Measurements from ENCODE around the gene MAP2K3.

Gene MAP2K3

DNA sequence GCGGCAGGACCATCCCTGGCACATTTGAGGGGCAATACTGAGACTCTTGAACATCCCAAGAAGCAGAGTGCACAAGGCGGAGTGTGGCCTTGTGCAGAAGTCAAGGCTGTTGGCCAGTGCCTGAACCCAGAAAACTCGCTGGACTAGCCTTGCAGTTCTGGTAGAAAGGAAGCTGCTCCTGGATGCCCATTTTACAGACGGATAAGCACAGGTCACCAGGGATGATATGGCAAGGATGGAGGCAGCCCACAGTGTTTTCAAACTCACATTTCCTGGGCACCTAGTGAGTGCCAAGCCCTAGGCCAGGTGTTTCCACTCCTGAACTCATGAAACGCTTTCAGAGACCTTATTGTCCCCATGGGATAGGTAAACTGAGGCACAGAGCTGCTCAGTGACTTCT lies 1.7 kb upstream of the MAP2K3 start:
- DNase-seq (ENCODE audit: low read depth in 2 of 2) = no peak

DNA sequence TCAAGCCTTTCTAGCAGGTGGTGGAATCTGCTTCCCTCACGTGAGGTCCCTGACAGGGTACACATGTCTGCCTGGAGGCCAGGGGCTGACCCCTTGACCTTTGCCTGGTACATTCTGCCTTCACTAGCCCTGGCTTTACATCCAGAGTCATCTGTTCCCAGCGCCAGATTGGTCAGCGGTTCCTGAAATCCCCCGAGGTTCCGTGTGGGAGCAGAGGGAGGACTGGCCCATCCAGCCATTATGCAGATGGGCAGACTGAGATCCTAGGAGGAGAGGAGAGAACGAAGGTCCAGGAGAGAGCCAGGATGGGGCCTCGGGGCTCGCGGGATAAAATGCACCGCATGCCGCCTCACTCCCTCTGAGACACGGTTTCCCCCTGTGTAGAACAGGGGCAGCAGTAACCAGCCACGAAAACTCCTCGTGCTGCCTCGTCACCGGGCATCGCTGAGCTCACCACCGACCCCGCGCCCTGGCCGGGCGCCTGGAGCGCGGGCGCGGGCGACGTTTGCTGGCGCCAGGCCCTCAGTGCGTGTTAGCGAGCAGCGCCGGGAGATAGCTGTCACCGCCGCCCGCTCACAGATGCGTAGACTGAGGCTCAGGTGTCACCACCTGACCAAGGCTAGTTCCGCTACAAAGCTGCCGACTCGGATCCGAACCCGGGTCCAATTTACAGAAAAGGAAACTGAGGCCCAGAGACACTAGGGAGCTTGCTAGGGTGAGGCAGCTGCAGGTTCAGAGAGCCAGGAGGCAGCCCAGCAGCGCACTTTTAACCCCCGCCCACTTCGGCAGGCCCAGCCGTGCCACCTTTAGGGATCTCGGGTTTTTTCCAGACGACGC lies 811 bp upstream of the MAP2K3 start:
- DNase-seq (ENCODE audit: low read depth in 2 of 2) = no peak

DNA sequence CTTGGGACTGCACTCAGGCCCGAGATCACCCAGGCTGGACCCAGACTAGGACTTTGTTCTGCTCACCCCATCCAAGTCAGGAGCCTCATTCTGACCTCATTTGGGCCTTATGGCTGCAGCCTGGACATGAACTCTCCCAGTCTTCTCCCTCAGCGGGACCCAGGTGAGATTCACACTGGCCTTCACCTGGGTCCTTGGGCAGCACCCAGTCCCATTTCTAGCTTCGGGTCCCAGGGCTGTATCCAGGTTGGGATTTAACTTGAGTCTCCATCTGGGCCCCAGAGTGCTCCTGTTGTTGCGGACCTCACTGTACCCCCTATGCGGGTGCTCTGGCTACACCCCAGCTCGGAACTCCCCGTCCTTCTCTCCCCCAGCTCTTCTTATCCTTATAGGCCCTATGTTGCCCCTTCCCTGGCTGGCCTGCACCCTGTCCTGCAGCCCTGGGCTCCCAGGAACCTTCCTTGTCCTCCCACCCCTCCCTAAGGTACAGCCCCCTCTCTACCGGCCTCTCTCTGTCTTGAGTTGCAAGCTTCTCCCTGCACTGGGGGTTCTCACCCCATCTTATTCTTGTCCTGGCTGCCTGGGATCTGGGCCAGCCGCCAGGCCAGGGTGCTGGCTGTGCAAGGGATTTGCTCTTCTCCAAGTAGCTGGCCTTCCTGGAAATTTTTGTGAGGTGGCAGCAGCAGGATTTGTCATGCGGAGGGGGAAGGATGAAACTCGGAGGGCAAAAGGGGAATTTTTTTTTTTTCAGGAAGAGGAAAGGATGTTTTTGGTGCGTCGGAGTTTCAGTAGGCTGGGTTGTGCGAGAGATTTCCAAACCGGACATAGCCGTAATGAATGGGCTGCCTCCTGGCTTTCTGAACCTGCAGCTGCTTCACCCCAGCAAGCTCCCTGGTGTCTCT lies 904 bp downstream of the MAP2K3 start:
- no peak for DNase-seq (ENCODE audit: low read depth in 2 of 2)

DNA sequence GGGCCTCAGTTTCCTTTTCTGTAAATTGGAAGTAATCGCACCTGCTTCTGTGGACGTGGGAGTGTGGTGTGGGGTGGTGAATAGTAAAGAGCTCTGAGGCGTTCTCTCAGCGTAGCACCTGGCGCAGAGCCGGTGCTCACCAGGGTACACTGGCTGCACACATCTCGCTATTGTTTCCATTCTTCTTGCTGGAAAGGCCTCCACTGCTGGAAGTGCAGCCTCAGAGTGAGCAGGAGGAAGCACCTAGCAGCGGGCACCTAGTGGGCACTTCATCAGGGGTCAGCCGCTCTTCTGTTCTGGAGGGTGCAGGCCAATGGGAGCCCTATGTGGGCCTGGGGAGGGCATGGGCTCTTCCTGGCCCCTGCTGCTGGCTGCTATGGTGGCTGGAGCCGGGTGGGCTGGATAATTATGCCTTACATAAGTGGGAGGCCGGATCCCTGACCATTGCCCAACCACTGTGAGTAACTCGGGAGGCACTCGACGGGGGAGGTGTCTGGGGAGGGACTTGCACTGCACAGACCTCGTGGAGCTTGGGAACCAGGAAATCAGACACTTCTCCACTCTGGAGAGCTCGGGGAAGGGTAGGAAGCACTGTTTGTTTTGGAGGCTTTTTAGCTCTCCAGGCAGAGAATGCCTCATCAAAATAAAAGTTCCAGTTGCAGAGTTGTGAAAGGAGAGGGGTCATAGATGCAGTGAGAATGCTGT lies 1.7 kb downstream of the MAP2K3 start:
- peak; percentile 85 to 90 for DNase-seq (ENCODE audit: low read depth in 2 of 2)

DNA sequence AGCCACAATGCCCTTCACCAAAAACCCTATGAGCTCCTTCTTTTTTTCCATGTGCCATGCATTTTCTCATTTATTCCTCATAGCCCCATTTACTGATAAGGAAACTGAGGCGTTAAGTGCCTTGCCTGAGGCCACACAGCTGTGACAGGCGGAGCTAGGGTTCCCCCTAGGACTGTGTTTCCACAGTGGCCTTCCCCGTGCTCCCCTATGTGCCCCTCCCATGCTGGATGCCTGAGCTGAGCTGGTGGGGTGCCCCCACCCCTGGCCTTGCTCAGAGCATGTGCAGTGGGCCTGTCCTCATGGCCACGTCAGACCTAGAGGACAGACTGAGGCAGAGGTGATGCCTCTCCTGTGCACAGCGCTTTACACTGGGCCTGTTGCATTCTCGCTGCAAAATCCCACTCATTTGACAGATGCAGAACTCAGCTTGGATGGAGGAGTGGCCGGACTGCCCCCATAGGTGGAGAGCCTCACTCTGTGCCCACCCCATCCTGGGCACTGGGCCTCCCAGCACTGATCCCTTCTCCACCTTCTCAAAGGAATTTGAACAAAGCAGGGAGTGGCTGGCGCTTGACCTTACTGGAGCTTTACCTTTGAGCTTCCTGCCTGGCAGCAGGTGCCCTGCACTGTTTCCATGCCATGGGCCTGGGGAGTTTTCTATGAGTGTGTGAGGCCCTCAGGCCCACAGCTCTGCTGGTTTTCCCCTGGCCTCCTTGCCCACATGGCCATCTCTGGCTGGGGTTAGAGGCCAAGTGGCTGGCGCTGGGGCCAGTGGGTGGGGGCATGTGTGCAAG lies 2.6 kb downstream of the MAP2K3 start:
- no peak for DNase-seq (ENCODE audit: low read depth in 2 of 2)

DNA sequence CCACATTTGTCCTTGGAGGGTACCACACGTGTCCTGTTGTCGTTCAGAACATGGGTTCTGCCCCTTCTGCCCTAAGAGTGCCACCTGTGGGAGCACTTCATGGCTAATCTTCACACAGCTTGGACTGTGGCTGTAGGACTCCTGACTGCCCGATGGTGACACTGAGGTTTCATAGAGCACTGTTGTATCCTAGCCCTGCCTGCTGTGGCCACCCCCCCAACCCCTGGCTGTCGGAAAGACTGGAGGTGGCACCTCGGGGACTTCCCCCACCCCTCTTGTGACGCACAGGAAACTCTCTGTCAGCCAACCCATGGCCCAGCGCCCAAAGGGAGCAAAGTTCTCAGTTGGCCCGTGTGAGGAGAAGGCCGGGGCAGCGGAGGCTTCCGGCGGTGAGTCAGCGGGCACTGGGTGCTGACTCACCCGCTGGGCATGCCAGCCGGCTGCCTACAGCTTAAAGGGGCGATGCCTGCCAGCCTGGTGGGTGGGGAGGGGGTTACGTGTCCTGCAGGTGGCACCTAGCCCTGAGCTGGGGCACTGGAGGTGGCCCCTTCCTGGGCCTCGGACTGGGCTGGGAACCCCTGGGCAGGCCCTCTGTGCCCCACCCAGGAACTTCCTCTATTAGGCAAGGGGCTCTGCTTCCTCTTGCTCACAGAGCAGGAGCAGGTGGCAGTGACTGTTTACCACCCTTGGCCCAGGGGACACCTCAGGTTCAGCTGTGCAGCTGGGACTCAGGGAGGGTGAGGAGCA lies 3.4 kb downstream of the MAP2K3 start:
- DNase-seq (ENCODE audit: low read depth in 2 of 2) = peak in 1 of 2 experiments; percentile 47

DNA sequence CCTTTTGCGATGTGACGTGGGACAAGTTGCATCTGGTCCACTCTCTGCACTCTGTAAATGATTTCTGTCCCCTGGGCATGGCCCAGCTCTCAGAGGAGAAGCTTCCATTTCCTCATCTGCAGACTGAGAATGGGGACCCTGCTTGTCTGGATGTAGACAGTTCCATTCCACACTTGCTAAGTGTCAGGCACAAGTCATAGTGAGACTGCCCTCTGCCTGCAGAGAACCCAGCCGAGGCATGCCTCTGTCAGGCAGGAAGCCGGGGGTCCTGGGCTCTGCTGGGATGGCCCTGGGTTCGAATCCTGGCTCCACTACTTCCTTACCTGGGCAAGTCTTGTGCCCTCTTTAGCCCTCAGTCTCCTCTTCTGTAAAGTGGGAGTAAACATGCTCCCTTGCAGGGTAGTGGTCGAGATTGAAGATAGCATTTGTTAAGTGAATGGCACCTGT lies 4.1 kb downstream of the MAP2K3 start:
- DNase-seq (ENCODE audit: low read depth in 2 of 2) = no peak

DNA sequence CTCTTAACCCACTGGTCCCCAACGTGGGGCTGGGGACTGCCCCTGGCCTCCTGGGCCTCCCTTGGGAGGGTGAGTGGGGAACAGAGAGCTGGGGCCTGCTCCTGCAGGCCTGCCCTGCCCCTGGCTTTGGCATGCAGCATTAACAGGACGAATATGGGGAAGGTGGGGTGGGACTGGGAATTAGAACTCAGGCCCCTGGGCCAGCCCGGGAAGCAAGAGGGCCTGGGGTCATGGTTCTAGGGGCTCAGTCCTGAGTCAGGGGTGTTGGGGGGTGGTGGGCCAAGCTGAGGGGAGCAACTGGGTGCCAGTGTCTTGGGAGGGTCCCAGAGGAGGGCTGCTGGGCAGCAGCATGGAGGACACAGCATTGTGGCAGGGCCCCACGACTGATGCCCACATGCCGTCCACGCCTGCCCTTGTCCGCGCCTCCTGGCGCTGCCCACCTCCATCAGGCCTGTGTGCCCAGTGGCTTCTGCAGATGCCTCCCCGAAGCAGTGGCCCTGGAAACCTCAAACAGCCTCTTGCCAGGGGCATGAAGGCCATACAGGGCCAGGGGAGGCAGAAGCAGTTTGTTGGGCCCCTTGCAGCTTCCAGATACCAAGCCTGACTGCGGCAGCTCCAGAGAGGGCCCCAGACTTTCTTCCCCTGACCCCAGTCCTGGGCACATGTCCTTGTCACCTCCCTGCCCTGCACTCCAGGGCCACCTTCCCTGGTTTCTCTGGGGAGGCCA lies 4.8 kb downstream of the MAP2K3 start:
- DNase-seq (ENCODE audit: low read depth in 2 of 2) = no peak

DNA sequence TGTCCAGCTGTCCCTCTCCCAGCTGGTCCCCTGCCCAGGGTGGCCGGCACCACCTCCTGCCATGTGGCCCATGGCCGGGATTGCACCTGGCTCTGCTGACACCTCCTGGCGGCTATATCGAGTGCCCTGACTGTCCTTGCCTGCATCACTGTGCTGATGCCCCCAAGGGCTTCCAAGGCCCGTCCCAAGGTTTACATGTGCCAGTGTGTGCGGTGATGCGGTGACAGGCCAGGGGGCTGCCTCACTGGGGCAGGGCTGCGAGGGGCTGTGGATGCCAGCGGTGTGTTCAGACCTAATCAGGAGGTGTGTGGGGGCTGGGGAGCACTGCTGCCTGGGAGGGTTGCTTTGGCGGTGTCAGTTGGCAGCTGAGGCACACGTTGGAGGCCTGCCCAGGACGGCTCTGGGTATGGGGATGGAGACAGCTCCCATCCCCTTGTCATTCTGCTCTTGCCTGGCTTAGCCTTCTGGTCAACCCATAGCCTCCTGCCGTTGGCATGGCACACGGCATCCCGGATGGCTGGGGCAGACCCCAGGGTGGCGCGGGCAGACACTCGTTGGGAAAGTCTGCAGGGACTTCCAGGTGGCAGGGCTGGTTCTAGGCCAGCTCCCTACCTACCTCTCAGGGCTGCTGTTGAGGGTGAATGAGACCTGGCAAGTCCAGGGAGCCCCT lies 5.5 kb downstream of the MAP2K3 start:
- no peak for DNase-seq (ENCODE audit: low read depth in 2 of 2)

DNA sequence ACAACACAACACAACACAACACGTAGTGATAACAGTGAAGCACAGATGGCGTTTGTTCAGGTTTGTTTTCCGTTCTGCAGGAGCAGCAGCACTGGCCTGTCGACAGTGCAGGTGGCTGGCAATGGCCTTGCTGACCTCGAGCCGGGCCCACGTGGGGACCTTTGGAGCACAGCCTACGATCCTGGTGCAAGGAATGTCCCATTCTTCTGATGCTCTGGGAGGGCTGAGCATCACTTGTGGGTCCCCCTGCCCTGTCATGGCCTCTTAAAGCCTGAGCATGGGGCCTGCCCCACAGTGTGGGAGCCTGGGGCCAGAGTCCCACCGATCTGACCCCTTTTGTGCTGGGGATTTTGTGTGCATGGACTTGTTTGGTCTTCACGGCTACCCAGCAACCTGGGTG lies 6.8 kb downstream of the MAP2K3 start:
- DNase-seq (ENCODE audit: low read depth in 2 of 2) = no peak

DNA sequence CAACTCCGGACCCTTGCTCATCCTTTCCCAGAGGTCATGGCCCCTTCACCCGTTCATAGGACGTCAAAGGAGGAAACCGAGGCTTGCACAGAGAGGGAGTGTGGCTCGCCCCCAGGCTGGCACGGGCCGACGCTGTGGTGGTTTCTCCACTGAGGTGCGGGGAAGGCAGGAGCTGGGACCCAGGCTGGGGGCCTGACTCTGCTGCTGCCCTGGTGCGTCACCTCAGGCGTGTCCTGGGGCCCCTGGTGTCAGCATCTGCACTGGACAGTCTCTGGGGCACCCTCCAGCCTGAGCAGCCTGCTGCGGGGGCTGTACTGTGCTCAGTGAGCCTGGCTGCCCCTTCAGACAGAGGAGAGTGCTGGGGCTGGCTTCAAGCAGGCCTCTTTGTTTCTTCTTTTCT lies 7.4 kb downstream of the MAP2K3 start:
- DNase-seq (ENCODE audit: low read depth in 2 of 2) = no peak

DNA sequence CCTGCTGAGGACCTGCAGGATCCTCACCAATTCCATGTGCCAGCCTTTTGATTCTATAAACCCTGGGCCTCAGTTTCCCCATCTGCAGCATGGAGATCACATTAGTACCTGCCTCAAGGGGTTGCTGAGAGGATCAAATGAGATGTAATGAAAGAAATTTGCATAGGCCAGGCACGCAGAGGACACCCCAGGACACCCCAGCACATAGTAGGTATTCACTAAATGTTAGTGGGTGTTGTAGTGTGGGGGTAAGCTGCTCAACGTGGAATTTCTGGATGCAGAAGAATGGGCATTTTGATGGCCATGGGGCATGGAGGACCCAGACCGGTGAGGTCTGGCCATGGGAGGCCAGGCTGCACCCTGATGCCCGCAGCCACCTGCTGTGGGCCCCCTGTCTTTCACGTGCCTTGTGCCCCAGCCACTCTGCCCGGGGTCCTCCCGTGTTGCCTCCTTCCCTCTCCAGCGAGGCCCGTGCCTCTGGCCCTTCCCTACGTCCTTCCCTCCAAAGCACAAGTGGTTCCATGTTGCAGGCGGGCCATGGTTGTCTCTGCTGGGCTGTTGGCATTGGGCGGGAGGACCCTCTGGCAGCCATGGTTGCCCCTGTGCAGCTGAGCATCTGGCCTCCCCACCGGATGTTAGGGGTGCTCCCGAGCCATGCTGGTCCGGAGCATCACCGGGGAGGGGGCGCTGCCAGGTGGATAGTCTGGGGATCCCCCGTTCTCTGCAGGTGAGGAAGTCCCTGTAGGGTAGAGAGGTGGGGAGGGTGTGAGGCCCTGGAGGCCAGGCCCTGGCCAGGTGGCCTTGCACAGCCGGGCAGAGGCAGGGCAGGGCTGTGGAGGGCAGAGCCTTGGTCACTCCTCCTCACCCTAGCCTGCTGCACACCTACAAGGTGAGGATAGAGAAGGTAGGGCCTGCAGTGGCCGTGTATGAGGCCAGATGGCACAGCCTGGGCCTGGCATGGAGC lies 8.6 kb downstream of the MAP2K3 start:
- DNase-seq (ENCODE audit: low read depth in 2 of 2) = no peak

DNA sequence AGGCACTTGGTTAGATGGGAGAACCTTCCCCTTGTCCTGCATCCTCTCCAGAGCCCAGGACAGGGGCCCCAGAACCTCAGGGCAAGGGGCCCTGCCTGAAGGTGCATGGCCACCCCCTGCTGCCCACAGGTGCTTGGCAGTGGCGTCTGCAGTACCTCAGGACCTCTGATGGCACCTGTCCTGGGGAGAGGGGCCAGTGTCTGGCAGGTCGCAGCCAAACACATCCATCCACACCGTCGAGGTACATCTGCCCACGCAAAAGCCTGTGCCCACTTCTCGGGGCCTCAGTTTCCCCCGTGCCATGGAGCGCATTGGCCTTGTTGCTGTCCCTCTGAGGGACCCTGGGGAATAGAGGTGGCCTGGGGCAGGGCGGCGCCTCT lies 9.3 kb downstream of the MAP2K3 start:
- DNase-seq (ENCODE audit: low read depth in 2 of 2) = no peak

DNA sequence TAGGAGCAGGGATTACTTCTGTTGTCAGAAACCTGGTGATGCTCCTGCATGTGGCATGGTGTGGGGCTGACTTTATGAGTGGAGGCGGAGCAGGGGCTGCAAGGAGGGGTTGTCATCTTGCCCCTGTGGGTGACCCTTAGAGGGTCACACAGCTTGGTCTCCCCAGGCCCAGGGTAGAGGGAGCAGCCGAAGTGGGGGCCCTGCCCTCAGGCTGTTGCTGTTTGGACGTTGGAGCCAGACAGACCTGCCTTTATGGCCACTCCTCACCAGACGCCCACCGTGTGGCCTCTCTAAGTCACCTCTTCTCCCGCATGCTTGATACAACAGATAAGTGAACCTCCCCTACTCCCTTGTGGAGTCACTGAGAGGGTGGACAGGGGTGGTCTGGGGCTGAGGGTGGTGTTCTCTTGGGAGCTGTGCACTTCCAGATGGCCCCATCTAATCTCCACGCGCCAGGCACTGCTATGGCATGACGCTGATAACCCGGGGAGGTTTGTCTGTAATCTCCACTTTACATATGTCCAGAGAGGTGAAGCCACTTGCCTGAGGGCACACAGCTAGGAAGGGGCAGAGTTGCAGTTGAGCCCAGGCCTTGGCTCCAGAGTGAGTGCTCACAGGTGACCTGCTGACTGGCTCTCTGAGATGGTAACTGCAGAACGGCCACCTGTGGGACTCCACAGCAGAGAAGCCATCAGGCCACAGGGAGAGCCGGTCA lies 10.0 kb downstream of the MAP2K3 start:
- no peak for DNase-seq (ENCODE audit: low read depth in 2 of 2)

DNA sequence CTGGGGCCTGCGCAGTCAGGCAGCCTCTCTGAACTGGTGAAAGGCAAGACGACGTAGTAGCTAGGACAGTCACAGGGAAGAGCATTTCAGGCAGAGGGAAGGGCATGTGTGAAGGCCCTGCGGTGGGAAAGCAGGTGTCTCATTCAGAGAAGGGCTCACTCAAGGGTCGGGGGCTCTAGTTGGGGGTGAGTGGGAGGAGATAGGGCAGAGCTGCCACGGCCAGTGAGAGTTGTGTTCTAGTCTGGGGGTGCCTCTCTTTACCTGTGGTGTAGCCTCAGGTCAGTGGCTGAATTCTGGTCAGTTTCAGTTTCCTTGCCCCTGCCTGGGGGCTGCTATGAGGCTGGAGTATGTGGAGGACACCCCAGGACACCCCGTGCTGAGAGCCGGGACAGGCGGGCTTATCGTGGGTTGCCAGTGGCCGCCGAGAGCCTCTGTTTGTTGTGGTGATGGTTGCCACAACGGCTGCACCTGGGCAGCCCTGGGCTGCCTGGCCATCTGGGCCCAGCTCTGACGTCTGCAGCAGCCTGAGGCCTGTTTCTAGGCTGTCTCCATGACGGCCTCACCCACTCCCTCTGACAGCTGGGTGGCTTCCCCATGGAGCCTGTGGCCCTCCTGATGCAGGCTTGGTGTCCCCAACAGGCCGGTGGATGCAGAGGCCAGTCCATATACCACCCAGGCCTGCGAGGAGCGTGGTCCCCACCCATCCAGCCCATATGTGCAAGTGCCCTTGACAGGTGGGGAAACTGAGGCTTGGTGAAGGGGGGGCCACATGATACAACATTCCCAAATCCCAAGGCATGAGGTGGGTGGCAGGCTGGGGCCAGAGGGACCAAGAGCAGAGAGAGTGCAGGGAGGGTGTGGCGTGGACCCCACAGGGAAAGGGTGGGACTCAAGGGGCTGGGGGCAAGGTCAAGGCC lies 10.8 kb downstream of the MAP2K3 start:
- DNase-seq (ENCODE audit: low read depth in 2 of 2) = no peak

Measured in fibroblast of skin of left biceps (primary cell).